PC-3 (cell line): ENCODE data around the gene SSTR5.

ENCODE experiments used
- EZH2 ChIP-seq: fragments of 300-600 bp; sonication (generic); IDR thresholded peaks from one replicate; pipeline ENCODE4 v1.6.1; 2017; ENCODE audit warnings: antibody characterized with exemption, mild to moderate bottlenecking, low read length; ENCODE audit not compliant: unreplicated experiment
- TF ChIP-seq, protein P1 (sequence below): fragments of 300-600 bp; sonication (generic); conservative IDR thresholded peaks from 2 replicates; pipeline ENCODE4 v1.5.1; 2017; ENCODE audit warnings: antibody characterized with exemption, low read depth, mild to moderate bottlenecking, low read length

DNA sequence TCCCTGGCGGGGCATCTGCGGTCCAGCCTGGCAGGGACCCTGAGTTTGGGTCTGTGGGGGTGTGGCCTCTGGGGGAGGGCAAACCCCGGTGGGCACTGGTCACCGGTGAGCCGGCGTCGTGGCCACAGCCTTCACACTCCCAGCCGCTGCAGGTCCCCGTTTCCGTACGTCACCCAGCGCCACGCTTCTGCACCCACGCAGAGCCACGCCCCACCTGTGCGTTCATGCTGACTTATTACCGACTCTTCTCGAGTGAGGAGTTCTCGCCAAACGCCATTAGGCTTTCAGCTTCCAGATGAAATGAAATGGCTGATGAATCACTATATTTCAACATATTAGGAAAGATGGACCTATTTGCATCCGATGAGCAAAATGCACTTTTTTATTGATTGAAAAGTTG, 8.8 kb upstream of the SSTR5 start:
- TF ChIP-seq, protein P1, sequence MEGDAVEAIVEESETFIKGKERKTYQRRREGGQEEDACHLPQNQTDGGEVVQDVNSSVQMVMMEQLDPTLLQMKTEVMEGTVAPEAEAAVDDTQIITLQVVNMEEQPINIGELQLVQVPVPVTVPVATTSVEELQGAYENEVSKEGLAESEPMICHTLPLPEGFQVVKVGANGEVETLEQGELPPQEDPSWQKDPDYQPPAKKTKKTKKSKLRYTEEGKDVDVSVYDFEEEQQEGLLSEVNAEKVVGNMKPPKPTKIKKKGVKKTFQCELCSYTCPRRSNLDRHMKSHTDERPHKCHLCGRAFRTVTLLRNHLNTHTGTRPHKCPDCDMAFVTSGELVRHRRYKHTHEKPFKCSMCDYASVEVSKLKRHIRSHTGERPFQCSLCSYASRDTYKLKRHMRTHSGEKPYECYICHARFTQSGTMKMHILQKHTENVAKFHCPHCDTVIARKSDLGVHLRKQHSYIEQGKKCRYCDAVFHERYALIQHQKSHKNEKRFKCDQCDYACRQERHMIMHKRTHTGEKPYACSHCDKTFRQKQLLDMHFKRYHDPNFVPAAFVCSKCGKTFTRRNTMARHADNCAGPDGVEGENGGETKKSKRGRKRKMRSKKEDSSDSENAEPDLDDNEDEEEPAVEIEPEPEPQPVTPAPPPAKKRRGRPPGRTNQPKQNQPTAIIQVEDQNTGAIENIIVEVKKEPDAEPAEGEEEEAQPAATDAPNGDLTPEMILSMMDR, result no peak
- no peak for TF ChIP-seq EZH2
